ENCODE data around the gene RERG.

Gene RERG

DNA sequence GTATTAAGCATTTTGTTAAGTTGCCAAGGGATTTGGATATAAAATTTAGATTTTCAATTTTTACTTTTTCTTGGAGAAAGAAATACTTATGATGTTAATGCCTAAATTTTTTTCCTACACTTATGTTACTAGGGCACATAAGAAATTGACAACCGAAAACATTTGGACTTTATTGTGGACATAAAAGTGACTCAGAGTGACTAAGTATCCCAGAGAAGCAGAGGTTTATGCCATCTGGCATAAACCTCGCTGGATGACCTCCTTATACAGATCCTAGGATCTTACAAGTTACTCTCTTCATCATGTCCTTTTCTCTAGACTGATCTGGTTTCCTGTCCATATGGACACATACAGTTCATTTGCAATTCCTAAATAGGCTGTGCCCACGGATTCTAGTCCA lies 89.8 kb downstream of the RERG start:
- no peak for DNase-seq

DNA sequence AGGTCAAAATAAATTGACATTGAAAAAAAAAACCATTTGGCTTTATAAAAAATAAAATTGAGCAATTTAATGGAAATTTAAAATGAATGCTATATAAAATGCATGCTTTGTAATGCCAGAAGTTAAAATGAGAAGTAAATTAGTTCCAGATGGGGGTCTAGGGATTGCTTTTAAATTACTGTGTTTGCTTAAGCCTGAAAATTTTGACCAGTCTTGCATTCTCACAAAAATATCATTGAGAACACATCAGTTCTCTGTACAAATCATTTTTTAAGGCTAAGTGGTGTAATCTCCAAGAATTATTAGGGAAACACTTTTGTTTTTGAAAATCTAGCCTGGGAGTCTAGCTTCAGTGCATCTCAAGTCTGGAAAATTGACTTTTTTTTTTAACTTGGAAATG lies 90.7 kb downstream of the RERG start:
- DNase-seq, result no peak

GRCh38 chr12:15123401-15123800 lies 97.8 kb downstream of the RERG start:
- no peak for DNase-seq

- DNase-seq, result no peak
Measured at GRCh38 chr12:15122344-15122743, 98.9 kb downstream of the RERG start.

DNA sequence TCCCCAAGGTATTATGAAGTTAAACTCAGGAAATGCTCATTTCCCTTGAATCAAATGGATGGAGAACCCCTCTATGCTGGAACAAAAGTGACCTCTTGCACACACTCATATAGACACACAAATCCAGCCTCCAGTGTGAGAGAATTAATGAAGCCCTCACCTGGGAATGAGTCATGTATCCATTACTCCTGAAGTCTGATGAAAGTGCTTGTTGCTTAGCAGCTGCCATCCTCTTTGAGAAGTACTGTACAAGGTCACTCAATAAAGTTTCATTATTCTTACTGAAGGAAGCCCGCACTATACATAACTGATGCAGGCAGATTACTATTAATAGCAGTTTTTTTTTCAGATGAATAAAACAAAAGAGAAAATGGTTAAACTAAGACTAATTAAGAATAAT lies 102.3 kb downstream of the RERG start:
- DNase-seq, result no peak

DNA sequence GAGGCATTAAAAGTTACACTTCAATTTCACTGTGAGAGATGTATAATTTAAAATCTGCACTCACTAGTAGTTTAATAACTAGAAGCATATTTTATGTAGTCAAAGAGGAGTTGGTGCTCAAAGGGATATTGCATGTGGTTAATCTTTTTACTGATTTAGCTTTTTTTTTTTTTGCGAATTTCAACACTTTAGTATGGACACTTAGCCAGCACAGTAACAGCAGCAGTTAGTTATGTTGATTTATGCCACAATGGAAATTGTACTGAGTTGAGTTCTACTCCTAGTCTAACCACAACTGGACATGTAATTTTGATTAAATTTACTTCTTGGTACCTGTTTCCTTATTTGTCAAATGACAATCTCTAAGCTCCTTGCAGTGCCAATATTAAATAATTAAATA lies 104.2 kb downstream of the RERG start:
- DNase-seq, result no peak

DNA sequence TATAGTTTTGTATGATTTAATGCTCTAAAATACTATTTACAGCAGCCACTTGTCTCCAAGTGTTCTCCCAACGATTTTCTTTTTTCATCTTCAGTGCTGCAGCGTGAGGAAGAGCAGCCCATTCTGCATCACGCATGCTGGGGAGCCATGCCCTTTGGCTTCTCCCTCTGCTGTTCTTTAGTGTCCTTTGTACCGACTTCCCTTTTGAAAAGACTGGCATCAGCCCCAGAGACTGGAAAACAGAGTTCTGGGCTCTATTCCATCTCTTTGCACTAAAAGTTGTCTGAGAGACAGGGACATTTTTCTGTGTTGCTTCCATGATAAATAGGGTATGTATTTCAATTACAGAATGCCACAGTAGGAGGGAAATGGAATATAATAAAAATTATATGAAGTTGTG lies 105.1 kb downstream of the RERG start:
- no peak for DNase-seq

DNA sequence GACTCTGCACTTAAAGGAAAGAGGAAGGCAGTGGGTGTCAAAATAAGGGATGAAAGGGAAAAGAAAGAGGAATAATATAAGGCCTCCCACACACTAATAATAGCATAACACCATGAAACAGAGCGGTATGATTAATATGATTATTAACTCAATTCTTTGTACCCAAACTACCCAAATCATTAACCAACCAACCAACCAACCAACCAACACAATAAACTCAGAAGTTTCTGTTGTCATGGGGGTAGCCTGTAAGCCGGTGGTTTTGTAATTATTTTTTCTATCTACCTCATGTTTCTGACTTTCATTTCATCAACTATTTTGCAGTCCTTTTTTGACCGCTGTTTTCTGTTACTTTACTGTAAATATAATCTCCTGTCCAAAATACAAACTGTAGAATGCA lies 105.8 kb downstream of the RERG start:
- DNase-seq, result no peak

- no peak for DNase-seq
Measured at GRCh38 chr12:15114501-15114900, 106.7 kb downstream of the RERG start.

DNA sequence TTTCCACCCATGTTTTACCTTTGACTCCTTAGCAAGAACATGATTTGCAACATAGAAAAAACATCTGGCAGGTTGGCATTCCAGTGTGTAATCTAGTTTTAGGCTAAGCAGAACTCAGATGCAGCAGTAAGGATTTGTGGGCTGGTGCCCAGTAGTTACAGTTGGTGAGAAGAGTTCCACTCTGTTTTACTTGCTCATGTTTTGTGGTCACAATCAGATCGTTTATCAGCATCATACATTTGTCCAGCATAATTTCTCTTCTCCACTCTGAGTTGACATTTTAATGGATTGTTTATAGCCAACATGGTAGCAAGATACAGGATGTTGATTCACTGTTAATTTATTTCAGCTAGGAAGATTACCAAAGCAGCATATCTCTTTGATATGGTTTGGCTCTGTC lies 128.4 kb downstream of the RERG start:
- DNase-seq, result no peak

GRCh38 chr12:15090441-15090840 lies 130.8 kb downstream of the RERG start:
- DNase-seq, result no peak

DNA sequence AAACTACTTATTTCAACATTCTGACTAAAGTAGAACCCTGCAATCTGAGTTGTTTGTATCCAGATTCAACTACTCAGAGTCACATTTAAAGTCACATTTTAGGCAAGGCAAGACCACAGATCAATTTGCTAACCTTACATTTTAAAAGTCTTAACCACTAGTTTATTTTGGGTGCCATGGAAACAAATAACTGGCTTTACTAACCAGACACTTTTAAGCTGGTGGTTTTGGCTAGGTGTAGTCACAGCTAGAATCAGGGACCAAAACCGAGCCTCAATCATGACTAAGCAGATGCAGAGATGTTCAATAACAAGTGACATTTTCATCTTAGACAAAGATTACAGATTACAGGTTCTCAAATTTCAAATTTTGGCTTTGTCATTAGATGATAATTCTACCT lies 133.1 kb downstream of the RERG start:
- no peak for DNase-seq

- peak; percentile 9 for DNase-seq
Measured at GRCh38 chr12:15077751-15078150, 143.5 kb downstream of the RERG start.

- no peak for DNase-seq
Measured at GRCh38 chr12:15074351-15074750, 146.9 kb downstream of the RERG start.

GRCh38 chr12:15059123-15059522 lies 162.1 kb downstream of the RERG start:
- no peak for DNase-seq

Measured in CD4-positive, alpha-beta T cell treated with Interleukin-6 for 4 hours (primary cell).